Activated CD8-positive, alpha-beta memory T cell treated with anti-CD3 and anti-CD28 coated beads for 1 hour (primary cell): Measurements from ENCODE around the gene ZBTB20.
"Not testable (repeated sequence)": the region's sequence is repeated elsewhere in the genome, so short reads cannot be mapped to it uniquely, and the experiment has no call there.

Experiments
- DNase-seq, 2 donors: peaks; one replicate each; pipeline ENCODE4 v3.0.0-alpha.2; 2020; ENCODE audit warnings: low read depth in 1 of 2; ENCODE audit errors: extremely low read depth in 1 of 2

ZBTB20 gene

GRCh38 chr3:115148142-115148790 lies 1.2 kb upstream of the ZBTB20 start:
- DNase-seq: no peak

GRCh38 chr3:115147329-115148141 lies 447 bp upstream of the ZBTB20 start:
- DNase-seq: peak; percentile 85 to 96

DNA sequence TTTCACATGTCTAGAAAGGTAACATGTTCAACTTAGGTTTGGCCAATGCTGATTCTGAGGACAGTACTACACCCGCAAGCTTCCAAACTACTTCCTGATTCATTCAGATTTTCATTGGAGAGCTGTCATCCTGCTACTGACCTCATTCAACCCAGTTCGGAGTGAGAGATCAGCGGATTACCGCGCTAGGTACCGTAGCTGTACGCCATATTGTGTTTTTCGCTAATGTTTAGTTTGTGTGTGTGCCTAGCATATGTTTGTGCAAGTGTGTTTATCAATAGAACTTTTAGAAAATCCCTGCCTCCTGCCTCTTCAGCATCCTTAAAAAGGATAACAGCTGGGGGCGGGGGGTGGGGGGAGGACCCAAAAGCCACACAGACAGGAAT lies 1.1 kb downstream of the ZBTB20 start:
- no peak for DNase-seq

- no peak for DNase-seq
These were observed 5.9 kb downstream of the ZBTB20 start for GRCh38 chr3:115141033-115141757.

- DNase-seq: no peak
These were observed 8.0 kb downstream of the ZBTB20 start for GRCh38 chr3:115139072-115139471.

GRCh38 chr3:115134648-115135347 lies 12.3 kb downstream of the ZBTB20 start:
- no peak for DNase-seq

GRCh38 chr3:115127208-115127607 lies 19.9 kb downstream of the ZBTB20 start:
- no peak for DNase-seq

- DNase-seq: no peak
These were observed 26.5 kb downstream of the ZBTB20 start for GRCh38 chr3:115120597-115120996.

- DNase-seq: no peak
These were observed 33.7 kb downstream of the ZBTB20 start for GRCh38 chr3:115113367-115113766.

DNA sequence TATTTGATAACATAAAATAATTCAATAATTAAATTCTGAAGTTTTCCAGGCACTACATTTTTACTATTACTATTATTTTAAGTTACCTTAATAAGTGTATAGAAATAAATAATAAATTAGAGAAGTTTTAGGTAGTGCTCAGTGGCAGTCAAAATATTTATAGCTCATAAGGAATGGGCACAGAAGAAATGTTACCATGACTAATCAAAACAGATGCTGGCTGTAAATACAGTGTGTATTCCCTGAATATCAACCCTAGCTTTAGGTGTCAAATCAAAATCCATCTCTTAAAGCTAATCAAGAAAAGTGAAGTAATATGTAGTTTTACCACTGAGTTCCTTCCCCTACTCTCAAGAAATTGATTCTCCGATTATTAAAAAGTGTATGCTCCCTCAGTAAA lies 35.5 kb downstream of the ZBTB20 start:
- DNase-seq: no peak

GRCh38 chr3:115110830-115111229 lies 36.3 kb downstream of the ZBTB20 start:
- no peak for DNase-seq

DNA sequence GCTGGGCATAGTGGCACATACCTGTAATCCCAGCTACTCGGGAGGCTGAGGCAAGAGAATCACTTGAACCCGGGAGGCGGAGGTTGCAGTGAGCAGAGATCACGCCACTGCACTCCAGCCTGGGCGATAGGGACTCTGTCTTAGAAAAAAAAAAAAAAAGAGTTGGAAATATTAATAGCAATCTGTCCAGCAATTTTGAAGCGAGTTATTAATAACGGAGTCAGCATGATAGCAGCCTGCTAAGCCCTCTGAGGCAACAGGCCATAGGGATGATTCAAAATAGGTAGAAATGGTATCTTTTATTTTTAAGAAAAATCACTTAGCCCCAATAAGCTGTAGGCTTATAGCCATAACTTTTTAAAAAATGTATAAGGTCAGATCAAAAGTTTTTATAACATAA lies 37.0 kb downstream of the ZBTB20 start:
- DNase-seq: not testable (repeated sequence)

DNA sequence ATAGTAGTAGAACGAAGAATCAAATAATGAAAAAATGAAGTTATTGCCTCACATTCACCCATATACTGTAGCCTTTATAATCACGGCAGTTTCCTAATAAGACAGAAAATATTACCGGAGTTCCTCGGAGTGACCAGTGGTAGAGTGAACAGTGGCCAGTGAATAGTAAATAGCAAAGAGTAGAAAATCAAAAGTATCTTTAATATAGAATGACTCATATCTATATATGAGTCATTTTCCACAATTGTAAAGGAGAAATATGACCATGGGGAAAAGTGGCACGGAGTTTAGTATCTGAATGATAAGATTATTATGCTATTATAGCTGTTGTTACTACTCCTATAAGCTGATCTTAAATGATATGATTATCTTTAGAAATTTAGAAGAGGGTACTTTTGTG lies 38.5 kb downstream of the ZBTB20 start:
- no peak for DNase-seq

GRCh38 chr3:115102046-115102445 lies 45.0 kb downstream of the ZBTB20 start:
- DNase-seq: no peak

DNA sequence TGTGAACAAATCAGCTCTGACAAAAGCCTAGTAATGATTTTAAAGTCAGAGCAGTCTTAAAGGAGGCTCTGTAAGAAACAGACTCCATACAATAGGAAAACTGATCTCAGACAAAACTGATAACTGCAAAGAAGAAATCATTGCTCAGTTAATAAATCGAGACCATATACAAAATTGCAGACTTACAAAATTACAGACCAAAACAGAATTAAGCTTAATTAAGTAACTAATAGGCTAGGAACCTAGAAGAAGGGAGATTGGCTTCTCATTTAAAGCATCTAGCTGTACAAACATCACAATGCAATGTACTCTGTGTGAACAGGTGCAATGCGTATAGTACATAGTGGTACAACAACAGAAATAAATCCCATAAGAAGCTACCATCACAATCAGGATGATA lies 46.3 kb downstream of the ZBTB20 start:
- DNase-seq: no peak

GRCh38 chr3:115099986-115100571 lies 47.0 kb downstream of the ZBTB20 start:
- DNase-seq: no peak

- no peak for DNase-seq
These were observed 47.7 kb downstream of the ZBTB20 start for GRCh38 chr3:115099134-115099985.

GRCh38 chr3:115098354-115099073 lies 48.6 kb downstream of the ZBTB20 start:
- DNase-seq: no peak

GRCh38 chr3:115095236-115095635 lies 51.9 kb downstream of the ZBTB20 start:
- DNase-seq: no peak
